Breast epithelium (tissue), 4 donors: ENCODE results near the gene NPHP4. TPM values are rescaled to one million over a fixed set of nuclear protein-coding genes. Genes with fewer than 3 reads are reported as not detected.
"Not testable (repeated sequence)": the region's sequence is repeated elsewhere in the genome, so short reads cannot be mapped to it uniquely, and the experiment has no call there.

Experiments used
- DNase-seq, 2 donors: peaks; one replicate each; pipeline ENCODE4 v3.0.0-alpha.2; 2019; ENCODE audit warnings: low spot score in 2 of 2
- H3K27ac ChIP-seq, 2 donors: fragments of 200-600 bp; sonication (generic) in 1 of 2; one replicate each; pipeline ENCODE4 v1.5.1; 2016 to 2019; ENCODE audit warnings: mild to moderate bottlenecking in 1 of 2
- H3K27me3 ChIP-seq, 2 donors: fragments of 200-600 bp; sonication (generic) in 1 of 2; one replicate each; pipeline versions ENCODE4 v1.5.1 to v1.6.0; 2017 to 2019; ENCODE audit warnings: control low read depth in 1 of 2, mild to moderate bottlenecking in 1 of 2
- H3K36me3 ChIP-seq: fragments of 200-600 bp; one replicate; pipeline ENCODE4 v1.5.1; 2019
- H3K4me1 ChIP-seq, 2 donors: fragments of 200-600 bp; sonication (generic); one replicate each; pipeline ENCODE4 v1.5.1; 2016 to 2019; ENCODE audit warnings: control low read depth in 1 of 2
- H3K4me3 ChIP-seq, 3 donors: fragments of 200-600 bp; sonication (generic); 1 replicate in 2 of 3; 2 replicates in 1 of 3; pipeline ENCODE4 v1.5.1; 2016 to 2019; ENCODE audit warnings: mild to moderate bottlenecking in 3 of 3, moderate library complexity in 2 of 3
- H3K9me3 ChIP-seq, 2 donors: fragments of 200-600 bp; sonication (generic) in 1 of 2; one replicate each; pipeline ENCODE4 v1.5.1; 2016 to 2019; ENCODE audit warnings: control low read depth in 1 of 2
- CTCF ChIP-seq, 3 donors: fragments of 450-650 bp; IDR thresholded peaks; one replicate each; pipeline ENCODE4 v1.5.1; 2016 to 2017; ENCODE audit warnings: antibody characterized with exemption in 3 of 3, mild to moderate bottlenecking in 3 of 3, moderate library complexity in 3 of 3
- POLR2A ChIP-seq: fragments of 450-650 bp; IDR thresholded peaks from one replicate; pipeline ENCODE4 v1.6.1; 2016; ENCODE audit warnings: antibody characterized with exemption, mild to moderate bottlenecking, moderate library complexity
- POLR2AphosphoS5 ChIP-seq, 3 donors: sonication (generic); formaldehyde crosslinking; IDR thresholded peaks; one replicate each; pipeline ENCODE4 v1.6.1; 2017; ENCODE audit warnings: antibody characterized with exemption in 3 of 3
- intact Hi-C: fragments of 100-400 bp; cut with DNase I; formaldehyde crosslinking; loops from one replicate; pipeline ENCODE4 v1.15.1; 2023; ENCODE audit warnings: low total_unique reads
- total RNA-seq, 3 donors: library from RNA; depleted of rRNA; stranded (reverse); fragments of >200 nt; gene quantifications; one replicate each; pipeline ENCODE4 v1.1.0, GENCODE V29; 2016

Gene NPHP4
- total RNA-seq, 3 donors from 2014 or later: 7.0 to 18.7 (median 18.1) TPM

GRCh38 chr1:5927506-5928370 lies 64.5 kb downstream of the NPHP4 start:
- Histone ChIP-seq H3K4me1 (no peaks in the 10 kb centered on the region), H3K9me3 (no peaks in the 10 kb centered on the region), H3K4me3 (no peak overlapping the region), H3K36me3 (no peaks in the 10 kb centered on the region), H3K27ac (no peak overlapping the region), H3K27me3 (no peaks in the 10 kb centered on the region)
- DNase-seq: no peak
- TF ChIP-seq POLR2A (no peak), CTCF (IDR thresholded peaks at IDR 0.05) (no peak), POLR2AphosphoS5 (IDR thresholded peaks at IDR 0.05) (no peak)
- intact Hi-C loops: no loop called here

- DNase-seq: peak in 1 of 2 donors; percentile 14
- intact Hi-C loops: no loop called here
- Histone ChIP-seq H3K27me3 (no peaks in the 10 kb centered on the region), H3K9me3 (no peaks in the 10 kb centered on the region), H3K36me3 (no peaks in the 10 kb centered on the region), H3K4me1 (no peaks in the 10 kb centered on the region), H3K4me3 (no peak overlapping the region), H3K27ac (no peak overlapping the region)
- no peak for TF ChIP-seq POLR2AphosphoS5 (IDR thresholded peaks at IDR 0.05)
- no peak for TF ChIP-seq CTCF (IDR thresholded peaks at IDR 0.05)
- no peak for TF ChIP-seq POLR2A
These were observed 65.4 kb downstream of the NPHP4 start for GRCh38 chr1:5926686-5927435.

- intact Hi-C loops, H3K4me1 ChIP-seq, H3K27ac ChIP-seq, DNase-seq, H3K27me3 ChIP-seq, H3K36me3 ChIP-seq, H3K9me3 ChIP-seq, H3K4me3 ChIP-seq: not testable (repeated sequence)
These were observed 69.4 kb downstream of the NPHP4 start for GRCh38 chr1:5922700-5923330.

GRCh38 chr1:5921671-5922070 lies 70.6 kb downstream of the NPHP4 start:
- no peaks in the 10 kb centered on the region for H3K27me3 ChIP-seq
- no peak overlapping the region for H3K4me3 ChIP-seq
- no peak for DNase-seq
- no peak for TF ChIP-seq POLR2A
- TF ChIP-seq CTCF (IDR thresholded peaks at IDR 0.05): no peak
- TF ChIP-seq POLR2AphosphoS5 (IDR thresholded peaks at IDR 0.05): no peak
- intact Hi-C loops: no loop called here
- no peaks in the 10 kb centered on the region for H3K36me3 ChIP-seq
- H3K4me1 ChIP-seq: no peaks in the 10 kb centered on the region
- no peaks in the 10 kb centered on the region for H3K9me3 ChIP-seq
- H3K27ac ChIP-seq: no peak overlapping the region

GRCh38 chr1:5921129-5921528 lies 71.1 kb downstream of the NPHP4 start:
- Histone ChIP-seq H3K4me1 (no peaks in the 10 kb centered on the region), H3K9me3 (no peaks in the 10 kb centered on the region), H3K4me3 (no peak overlapping the region), H3K36me3 (no peaks in the 10 kb centered on the region), H3K27ac (no peak overlapping the region), H3K27me3 (no peaks in the 10 kb centered on the region)
- TF ChIP-seq POLR2AphosphoS5 (IDR thresholded peaks at IDR 0.05): no peak
- no peak for TF ChIP-seq POLR2A
- no peak for TF ChIP-seq CTCF (IDR thresholded peaks at IDR 0.05)
- no peak for DNase-seq
- intact Hi-C loops: no loop called here
